Left lung (tissue), 10 donors: Measurements from ENCODE around the gene GPX3. TPM values are rescaled to one million over a fixed set of nuclear protein-coding genes. Genes with fewer than 3 reads are reported as not detected.

Experiments
- ATAC-seq: fragments of 200-7000 bp; cut with Tn5 transposase; one replicate; pipeline ENCODE4 v1.9.1; 2020; ENCODE audit warnings: moderate library complexity
- DNase-seq, 4 donors: peaks; one replicate each; pipeline ENCODE4 v3.0.0-alpha.2; 2013 to 2020
- H3K27ac ChIP-seq, 2 donors: fragments of 200-600 bp; sonication (generic) in 1 of 2; one replicate each; pipeline versions ENCODE4 v1.5.0 to v1.8.0; 2020 to 2021
- H3K27me3 ChIP-seq, 2 donors: fragments of 200-600 bp; sonication (generic) in 1 of 2; one replicate each; pipeline versions ENCODE4 v1.5.0 to v1.8.0; 2020 to 2021
- H3K36me3 ChIP-seq, 2 donors: fragments of 200-600 bp; sonication (generic) in 1 of 2; one replicate each; pipeline versions ENCODE4 v1.5.0 to v1.8.0; 2020 to 2021
- H3K4me1 ChIP-seq, 2 donors: fragments of 200-600 bp; one replicate each; pipeline ENCODE4 v1.8.0; 2021
- H3K4me3 ChIP-seq, 2 donors: fragments of 200-600 bp; sonication (generic) in 1 of 2; one replicate each; pipeline versions ENCODE4 v1.5.0 to v1.8.0; 2020 to 2021; ENCODE audit warnings: mild to moderate bottlenecking in 1 of 2
- H3K9me3 ChIP-seq, 2 donors: fragments of 200-600 bp; sonication (generic) in 1 of 2; one replicate each; pipeline versions ENCODE4 v1.5.0 to v1.8.0; 2020 to 2021
- CTCF ChIP-seq, 2 donors: fragments of 200-600 bp; sonication (generic) in 1 of 2; IDR thresholded peaks; one replicate each; pipeline versions ENCODE4 v1.5.0 to v1.8.0; 2021; ENCODE audit warnings: antibody characterized with exemption in 2 of 2
- intact Hi-C, 2 donors: fragments of 100-400 bp; cut with DNase I; formaldehyde crosslinking; loops; one replicate each; pipeline versions ENCODE4 v1.11.2 to v1.14.2; 2022
- polyA plus RNA-seq, 6 donors: library from polyadenylated mRNA; unstranded; fragments of 120-200 nt; gene quantifications; one replicate each; pipeline ENCODE4 v1.2.1, GENCODE V29; 2013; ENCODE audit not compliant: insufficient read length in 6 of 6
- total RNA-seq, 2 donors: library from RNA; stranded (reverse); fragmentation: NEBNext Ultra II Directional; extraction: Animal tissue kit (Norgen Biotek cat#: 25700); gene quantifications; one replicate each; pipeline ENCODE4 v1.2.1, GENCODE V29; 2021
- donor health status: DM: no; HTN: yes; CAD: no.
- donor health status: DM: no; HTN: no; CAD: no.

GPX3 gene
- total and polyA plus RNA-seq, 8 donors = 49.0 to 424 (median 77.2) TPM

GRCh38 chr5:151056379-151057325, 36.3 kb downstream of the GPX3 start:
- H3K27ac ChIP-seq = peak overlapping the region in 1 of 2 donors; percentile 72
- H3K4me1 ChIP-seq = peaks cover 17 to 98% of the 10 kb centered on the region in 2 donors
- DNase-seq = peak in 2 of 4 donors; percentile 42 to 87
- intact Hi-C loops = loop anchor here in 1 of 2 donors (10.0 kb wide), 1 partner anchor 58 kb away; no protein-coding TSS in a partner anchor
- no peak for ATAC-seq
- TF ChIP-seq CTCF (IDR thresholded peaks at IDR 0.05) = no peak
- peaks cover 0 to 97% of the 10 kb centered on the region in 2 donors for H3K36me3 ChIP-seq
- H3K27me3 ChIP-seq = no peaks in the 10 kb centered on the region
- no peaks in the 10 kb centered on the region for H3K9me3 ChIP-seq
- peak overlapping the region in 1 of 2 donors; percentile 11 for H3K4me3 ChIP-seq

DNA sequence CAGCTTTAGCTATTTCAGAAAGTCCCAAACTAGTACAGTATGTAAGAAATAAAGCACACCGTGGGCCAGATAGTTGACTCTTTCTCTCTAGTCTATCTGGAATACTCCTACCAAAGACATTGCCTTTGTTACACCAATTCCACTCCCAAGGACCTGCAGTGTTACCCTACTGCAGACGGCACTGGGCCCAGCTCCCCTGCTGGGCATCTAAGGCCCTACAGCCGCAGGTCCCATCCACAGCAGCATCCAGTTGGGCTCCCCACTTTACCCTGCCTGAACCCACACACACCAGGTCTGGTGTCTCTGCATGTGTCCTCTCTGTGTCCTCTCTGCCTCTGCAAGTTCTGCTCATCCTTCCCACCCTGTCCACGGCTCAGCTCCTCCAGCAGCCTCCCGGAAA, 37.9 kb downstream of the GPX3 start:
- H3K4me1 ChIP-seq = peaks cover 22 to 98% of the 10 kb centered on the region in 2 donors
- no peak overlapping the region for H3K4me3 ChIP-seq
- peak overlapping the region in 1 of 2 donors; percentile 84 for H3K27ac ChIP-seq
- TF ChIP-seq CTCF (IDR thresholded peaks at IDR 0.05) = no peak
- peaks cover 0 to 97% of the 10 kb centered on the region in 2 donors for H3K36me3 ChIP-seq
- no peaks in the 10 kb centered on the region for H3K27me3 ChIP-seq
- H3K9me3 ChIP-seq = no peaks in the 10 kb centered on the region
- ATAC-seq (no peak), DNase-seq (no peak)
- intact Hi-C loops = loop anchor here in 1 of 2 donors (10.0 kb wide), 1 partner anchor 56 kb away; no protein-coding TSS in a partner anchor

GRCh38 chr5:151058891-151059489, 38.6 kb downstream of the GPX3 start:
- Histone ChIP-seq H3K36me3 (peaks cover 0 to 93% of the 10 kb centered on the region in 2 donors), H3K4me3 (no peak overlapping the region), H3K27ac (peak overlapping the region; percentile 53 to 84), H3K9me3 (no peaks in the 10 kb centered on the region), H3K27me3 (no peaks in the 10 kb centered on the region), H3K4me1 (peaks cover 28 to 98% of the 10 kb centered on the region in 2 donors)
- TF ChIP-seq CTCF (IDR thresholded peaks at IDR 0.05) = no peak
- ATAC-seq (no peak), DNase-seq (peak in 1 of 4 donors; percentile 32)
- intact Hi-C loops = loop anchor here in 1 of 2 donors (10.0 kb wide), 1 partner anchor 56 kb away; no protein-coding TSS in a partner anchor

- Histone ChIP-seq H3K4me3 (no peak overlapping the region), H3K4me1 (peaks cover 28 to 98% of the 10 kb centered on the region in 2 donors), H3K36me3 (peaks cover 0 to 81% of the 10 kb centered on the region in 2 donors), H3K9me3 (no peaks in the 10 kb centered on the region), H3K27me3 (no peaks in the 10 kb centered on the region), H3K27ac (peak overlapping the region; percentile 39 to 84)
- intact Hi-C loops = no loop called here
- ATAC-seq (peak; percentile 12), DNase-seq (no peak)
- no peak for TF ChIP-seq CTCF (IDR thresholded peaks at IDR 0.05)
Observed at GRCh38 chr5:151060742-151061141, 40.4 kb downstream of the GPX3 start.
